H1 (cell line): ENCODE data around the gene HHIP. TPM values are rescaled to one million over a fixed set of nuclear protein-coding genes. Genes with fewer than 3 reads are reported as not detected.

Experiments
- CTCF ChIA-PET: fragments of 300-600 bp; sonication (Branson Sonifier 250); formaldehyde crosslinking; loops from one replicate; lab custom pipeline; 2021; ENCODE audit not compliant: partially characterized antibody; lab: Charles Lee
- POLR2A ChIA-PET: fragments of 300-600 bp; sonication (Branson Sonifier 250); formaldehyde crosslinking; loops from one replicate; lab custom pipeline; 2021; ENCODE audit warnings: inconsistent platforms; ENCODE audit not compliant: partially characterized antibody; lab: Charles Lee
- DNase-seq, 2 experiments: peaks; one replicate each; pipeline versions ENCODE4 v3.0.0 to v3.0.0-alpha.2; 2010 to 2022; ENCODE audit warnings: low spot score in 2 of 2, low read depth in 1 of 2, mixed read lengths in 1 of 2
- FAIRE-seq: peaks from 2 replicates; lab custom pipeline; 2011; peaks lifted over from hg19 to GRCh38; lab: Jason Lieb, UNC
- H2AFZ ChIP-seq: 2 replicates; pipeline ENCODE4 v1.8.1; 2012; ENCODE audit warnings: low read length, inconsistent platforms
- H2AK5ac ChIP-seq: 2 replicates; pipeline ENCODE4 v1.6.1; 2013; ENCODE audit warnings: low read depth, low read length
- H2BK120ac ChIP-seq: replicated peaks from 2 replicates; pipeline ENCODE3; 2013; ENCODE audit warnings: low read depth, low read length, inconsistent platforms
- H2BK12ac ChIP-seq: 2 replicates; pipeline ENCODE4 v1.6.1; 2013; ENCODE audit warnings: low read depth, low read length
- H2BK15ac ChIP-seq: 2 replicates; pipeline ENCODE4 v1.6.1; 2013; ENCODE audit warnings: low read length
- H2BK20ac ChIP-seq: 2 replicates; pipeline ENCODE4 v1.6.1; 2013; ENCODE audit warnings: low read length
- H2BK5ac ChIP-seq: 2 replicates; pipeline ENCODE4 v1.6.1; 2013; ENCODE audit warnings: low read depth, low read length
- H3K14ac ChIP-seq: 2 replicates; pipeline ENCODE4 v1.6.1; 2013; ENCODE audit warnings: inconsistent platforms; ENCODE audit not compliant: insufficient read length
- H3K18ac ChIP-seq: 2 replicates; pipeline ENCODE4 v1.6.1; 2013; ENCODE audit warnings: low read length; ENCODE audit errors: extremely low read depth
- H3K23ac ChIP-seq: 2 replicates; pipeline ENCODE4 v1.6.1; 2013; ENCODE audit warnings: inconsistent platforms; ENCODE audit not compliant: insufficient read length
- H3K23me2 ChIP-seq: 2 replicates; pipeline ENCODE4 v1.6.1; 2013; ENCODE audit warnings: low read depth, low read length
- H3K27ac ChIP-seq: 2 replicates; pipeline ENCODE4 v1.6.1; 2011; ENCODE audit warnings: low read depth, low read length, inconsistent platforms
- H3K27me3 ChIP-seq, 4 experiments: replicated peaks in 1 of 4; 1 replicate in 1 of 4; 2 replicates in 3 of 4; pipeline versions ENCODE4 v1.6.1 to v1.8.1; 2011 to 2013; ENCODE audit warnings: low read length in 3 of 4, mild to moderate bottlenecking in 3 of 4, inconsistent platforms in 2 of 4, mixed read lengths in 2 of 4, moderate library complexity in 1 of 4; ENCODE audit not compliant: control insufficient read depth in 3 of 4, insufficient read depth in 3 of 4; ENCODE audit errors: extremely low read depth in 1 of 4
- H3K36me3 ChIP-seq, 4 experiments: 2 replicates each; pipeline versions ENCODE4 v1.6.1 to v1.8.1; 2011 to 2013; ENCODE audit warnings: mild to moderate bottlenecking in 4 of 4, low read length in 3 of 4, moderate library complexity in 2 of 4, control low read depth in 1 of 4, inconsistent platforms in 1 of 4; ENCODE audit not compliant: insufficient read depth in 4 of 4, control insufficient read depth in 2 of 4
- H3K4ac ChIP-seq: replicated peaks from 2 replicates; pipeline ENCODE3; 2013; ENCODE audit warnings: low read length, low read depth, mixed read lengths, inconsistent platforms; ENCODE audit not compliant: insufficient read length
- H3K4me1 ChIP-seq, 4 experiments: replicated peaks in 1 of 4; 1 replicate in 1 of 4; 2 replicates in 3 of 4; pipeline versions ENCODE4 v1.6.1 to v1.8.1; 2011 to 2013; ENCODE audit warnings: low read length in 3 of 4, inconsistent platforms in 2 of 4, mixed read lengths in 1 of 4; ENCODE audit not compliant: insufficient read depth in 4 of 4, control insufficient read depth in 3 of 4
- H3K4me2 ChIP-seq, 2 experiments: 2 replicates each; pipeline versions ENCODE4 v1.6.1 to v1.8.1; 2011 to 2013; ENCODE audit warnings: low read depth in 2 of 2, low read length in 2 of 2, control low read depth in 1 of 2, inconsistent platforms in 1 of 2, mild to moderate bottlenecking in 1 of 2; ENCODE audit not compliant: insufficient read depth in 1 of 2
- H3K4me3 ChIP-seq, 4 experiments: fragments of 200-600, 300-600 bp in 1 of 4; sonication (generic), shearing (Covaris generic), sonication (Bioruptor Twin) in 1 of 4; 2 replicates each; pipeline versions ENCODE4 v1.5.1 to v1.8.1; 2011 to 2016; ENCODE audit warnings: low read length in 4 of 4, low read depth in 3 of 4, control low read depth in 2 of 4, inconsistent platforms in 2 of 4, mild to moderate bottlenecking in 2 of 4, mixed read lengths in 1 of 4, moderate library complexity in 1 of 4; ENCODE audit not compliant: insufficient read depth in 2 of 4; ENCODE audit errors: extremely low read depth in 1 of 4
- H3K56ac ChIP-seq: replicated peaks from 2 replicates; pipeline ENCODE3; 2013; ENCODE audit warnings: low read depth, mild to moderate bottlenecking, mixed read lengths, low read length, inconsistent platforms; ENCODE audit not compliant: insufficient read length
- H3K79me1 ChIP-seq: 2 replicates; pipeline ENCODE4 v1.6.1; 2013; ENCODE audit warnings: low read depth, low read length, control low read depth
- H3K79me2 ChIP-seq, 2 experiments: 2 replicates each; pipeline versions ENCODE4 v1.6.1 to v1.8.1; 2012 to 2013; ENCODE audit warnings: low read length in 2 of 2, mild to moderate bottlenecking in 2 of 2, inconsistent platforms in 1 of 2; ENCODE audit not compliant: insufficient read depth in 2 of 2, control insufficient read depth in 1 of 2
- H3K9ac ChIP-seq, 4 experiments: replicated peaks in 1 of 4; 1 replicate in 1 of 4; 2 replicates in 3 of 4; pipeline versions ENCODE4 v1.6.1 to v1.8.1; 2011 to 2013; ENCODE audit warnings: low read depth in 3 of 4, low read length in 3 of 4, control low read depth in 2 of 4, mild to moderate bottlenecking in 2 of 4, moderate library complexity in 2 of 4, inconsistent platforms in 1 of 4; ENCODE audit errors: extremely low read depth in 1 of 4
- H3K9me3 ChIP-seq, 2 experiments: 2 replicates each; pipeline versions ENCODE4 v1.6.1 to v1.8.1; 2012 to 2013; ENCODE audit warnings: mild to moderate bottlenecking in 2 of 2, moderate library complexity in 2 of 2, control low read depth in 1 of 2, inconsistent platforms in 1 of 2, low read depth in 1 of 2, low read length in 1 of 2, mixed read lengths in 1 of 2; ENCODE audit not compliant: insufficient read depth in 2 of 2
- H4K20me1 ChIP-seq, 2 experiments: replicated peaks in 1 of 2; 2 replicates each; pipeline versions ENCODE3 to v1.8.1; 2011 to 2013; ENCODE audit warnings: inconsistent platforms in 2 of 2, low read length in 2 of 2, mild to moderate bottlenecking in 1 of 2; ENCODE audit not compliant: insufficient read depth in 2 of 2, control insufficient read depth in 1 of 2
- H4K5ac ChIP-seq: 2 replicates; pipeline ENCODE4 v1.6.1; 2013; ENCODE audit warnings: low read length, low read depth, mixed read lengths, inconsistent platforms; ENCODE audit not compliant: insufficient read length
- H4K8ac ChIP-seq: 2 replicates; pipeline ENCODE4 v1.8.0; 2013; ENCODE audit warnings: mild to moderate bottlenecking, moderate library complexity, low read length, inconsistent platforms; ENCODE audit not compliant: insufficient read depth; ENCODE audit errors: extremely low read depth
- H4K91ac ChIP-seq: replicated peaks from 2 replicates; pipeline ENCODE3; 2013; ENCODE audit warnings: low read length, mixed read lengths, inconsistent platforms; ENCODE audit not compliant: insufficient read length
- ATF3 ChIP-seq: IDR thresholded peaks from 2 replicates; pipeline ENCODE4 v1.6.1; 2011; ENCODE audit warnings: low read depth, mild to moderate bottlenecking, low read length; ENCODE audit not compliant: insufficient read depth
- CHD2 ChIP-seq: IDR thresholded peaks from 2 replicates; pipeline ENCODE4 v1.6.1; 2012; ENCODE audit warnings: low read length, improper control_type of control experiment
- EZH2 ChIP-seq: fragments of 200-600 bp; sonication (generic); IDR thresholded peaks from 2 replicates; pipeline ENCODE4 v1.7.1; 2012; ENCODE audit warnings: low read depth, mild to moderate bottlenecking, moderate library complexity, low read length, inconsistent platforms; ENCODE audit not compliant: severe bottlenecking
- GABPA ChIP-seq: IDR thresholded peaks from 2 replicates; pipeline ENCODE4 v1.6.1; 2011; ENCODE audit warnings: mild to moderate bottlenecking, low read length, moderate library complexity, borderline replicate concordance; ENCODE audit not compliant: insufficient read depth
- KDM1A ChIP-seq: fragments of 200-600, 300-600 bp; sonication (generic); IDR thresholded peaks from 2 replicates; pipeline ENCODE4 v1.7.1; 2016; ENCODE audit warnings: mild to moderate bottlenecking, low read length, borderline replicate concordance
- MAX ChIP-seq: IDR thresholded peaks from 2 replicates; pipeline ENCODE4 v1.6.1; 2012; ENCODE audit warnings: inconsistent platforms
- RXRA ChIP-seq: IDR thresholded peaks from 2 replicates; pipeline ENCODE4 v1.6.1; 2011; ENCODE audit warnings: low read depth, mild to moderate bottlenecking, low read length, moderate library complexity; ENCODE audit not compliant: insufficient read depth
- SIX5 ChIP-seq: IDR thresholded peaks from 2 replicates; pipeline ENCODE4 v1.6.1; 2011; ENCODE audit warnings: mild to moderate bottlenecking, low read depth, low read length
- SUZ12 ChIP-seq: fragments of 200-600 bp; sonication (generic); IDR thresholded peaks from 2 replicates; pipeline ENCODE4 v1.6.1; 2012; ENCODE audit warnings: mild to moderate bottlenecking, inconsistent platforms, low read length, moderate library complexity, mixed read lengths
- TBP ChIP-seq: IDR thresholded peaks from 2 replicates; pipeline ENCODE4 v1.6.1; 2011; ENCODE audit warnings: low read depth, low read length, improper control_type of control experiment
- USF2 ChIP-seq: IDR thresholded peaks from 2 replicates; pipeline ENCODE4 v1.6.1; 2011; ENCODE audit warnings: low read length, improper control_type of control experiment
- WGBS, 2 experiments: shearing (Covaris generic) in 1 of 2; methylation state at CpG; one replicate each; pipeline versions ENCODE4 v1.1.6 to v1.1.7; 2013 to 2015; ENCODE audit warnings: low lambda C conversion rate in 2 of 2, mixed read lengths in 2 of 2, inconsistent platforms in 1 of 2, low coverage in 1 of 2, missing lambda C conversion rate in 1 of 2; ENCODE audit not compliant: insufficient replicate concordance in 2 of 2, insufficient coverage in 1 of 2, insufficient read length in 1 of 2; ENCODE audit errors: extremely low coverage in 1 of 2, missing lambda C conversion rate in 1 of 2; 5-methylcytosine and 5-hydroxymethylcytosine counted together
- polyA plus RNA-seq, 7 experiments: library from polyadenylated mRNA; depleted of rRNA in 3 of 7; stranded (reverse) in 5 of 7; unstranded in 2 of 7; fragments of >200 nt in 5 of 7; fragments of 200-250 nt in 2 of 7; gene quantifications; 1 replicate in 5 of 7; 2 replicates in 1 of 7; 4 replicates in 1 of 7; pipeline versions ENCODE4 v1.2.1 to v1.2.3, GENCODE V29; 2011 to 2013; ENCODE audit warnings: missing spikeins in 2 of 7, mixed read lengths in 2 of 7
- total RNA-seq: library from RNA; stranded (reverse); fragmentation: NEBNext Ultra II Directional; extraction: Animal tissue kit (Norgen Biotek cat#: 25700); gene quantifications from 2 replicates; pipeline ENCODE4 v1.2.1, GENCODE V29; 2021

HHIP gene
- total and polyA plus RNA-seq, 2 of the 8 experiments (the other 6 are each of a cell fraction or from before 2014, with no cell fraction given), result 0.05 to 1.3 TPM

- TF ChIP-seq CHD2, result no peak
Measured at GRCh38 chr4:144621681-144622080, 24.3 kb upstream of the HHIP start (continued).

GRCh38 chr4:144627663-144628076 is 18.3 kb upstream of the HHIP start:
- Histone ChIP-seq H3K4ac (no peak overlapping the region), H3K27me3 (no peaks in the 10 kb centered on the region), H2BK5ac (no peak overlapping the region), H4K8ac (no peak overlapping the region), H3K18ac (no peak overlapping the region), H4K91ac (no peak overlapping the region), H3K4me2 (no peak overlapping the region), H3K14ac (no peak overlapping the region), H3K9me3 (no peaks in the 10 kb centered on the region), H3K79me2 (no peaks in the 10 kb centered on the region), H3K4me1 (no peaks in the 10 kb centered on the region), H2BK12ac (no peak overlapping the region), H2AFZ (no peak overlapping the region), H3K9ac (no peak overlapping the region), H3K23ac (no peak overlapping the region), H2BK15ac (no peak overlapping the region), H4K5ac (no peak overlapping the region), H3K36me3 (no peaks in the 10 kb centered on the region), H3K4me3 (no peak overlapping the region), H2BK20ac (no peak overlapping the region), H3K27ac (no peak overlapping the region), H3K56ac (no peak overlapping the region), H2AK5ac (no peak overlapping the region), H2BK120ac (no peak overlapping the region), H4K20me1 (no peaks in the 10 kb centered on the region), H3K23me2 (no peaks in the 10 kb centered on the region), H3K79me1 (no peaks in the 10 kb centered on the region)
- DNase-seq (no peak), FAIRE-seq (no peak)
- ChIA-PET POLR2A (no interaction called here), CTCF (no interaction called here)
- WGBS, 2 experiments, result 84% methylated on average over 2 of the region's 2 CpGs; no CpG with 5 or more reads in 1 of the 2 experiments
- TF ChIP-seq SIX5 (no peak), KDM1A (no peak), RXRA (no peak), ATF3 (no peak), TBP (no peak), MAX (no peak), SUZ12 (no peak), USF2 (no peak), GABPA (no peak), EZH2 (no peak)
